A549 (cell line): ENCODE results near the gene SNRPA1. TPM values are rescaled to one million over a fixed set of nuclear protein-coding genes. Genes with fewer than 3 reads are reported as not detected.

Source experiments
- ATAC-seq, 2 experiments: fragments of 200-7000 bp in 1 of 2; fragments of >200 bp in 1 of 2; cut with Nextera tagmentation in 1 of 2; cut with Tn5 transposase in 1 of 2; 3 replicates each; pipeline versions ENCODE4 v1.8.0 to v1.9.1; 2018 to 2020; ENCODE audit warnings: mild to moderate bottlenecking in 1 of 2, moderate library complexity in 1 of 2
- CTCF ChIA-PET: fragments of 300-600 bp; sonication (Branson Sonifier 250); formaldehyde crosslinking; extraction: SDS; loops from one replicate; lab custom pipeline; 2021; ENCODE audit warnings: antibody characterized with exemption, inconsistent platforms; lab: Yijun Ruan, JAX
- POLR2A ChIA-PET: fragments of 350-600 bp; formaldehyde crosslinking; extraction: SDS; loops from one replicate; lab custom pipeline; 2021; ENCODE audit warnings: antibody characterized with exemption, inconsistent platforms; lab: Yijun Ruan, JAX
- DNase-seq, 2 experiments: peaks; one replicate each; pipeline versions ENCODE4 v3.0.0 to v3.0.0-alpha.2; 2011 to 2016; ENCODE audit warnings: low read depth in 1 of 2, low spot score in 1 of 2
- FAIRE-seq: peaks from 2 replicates; lab custom pipeline; 2011; peaks lifted over from hg19 to GRCh38; lab: Jason Lieb, UNC
- H3K27ac ChIP-seq, 2 experiments: fragments of >200 bp; sonication (Bioruptor Twin); formaldehyde crosslinking; 3 replicates each; pipeline ENCODE4 v1.5.1; 2016 to 2017
- H3K4me1 ChIP-seq: fragments of >200 bp; sonication (Bioruptor Twin); formaldehyde crosslinking; 3 replicates; pipeline ENCODE4 v1.6.1; 2016
- H3K4me2 ChIP-seq: fragments of >200 bp; sonication (Bioruptor Twin); formaldehyde crosslinking; 3 replicates; pipeline ENCODE4 v1.6.1; 2016
- H3K4me3 ChIP-seq: fragments of >200 bp; sonication (Bioruptor Twin); formaldehyde crosslinking; 3 replicates; pipeline ENCODE4 v1.5.1; 2016
- H3K9me3 ChIP-seq: fragments of >200 bp; sonication (Bioruptor Twin); formaldehyde crosslinking; 3 replicates; pipeline ENCODE4 v1.6.1; 2016
- ATOH8 ChIP-seq: fragments of 250-450 bp; sonication (Bioruptor Pico); IDR thresholded peaks from 2 replicates; pipeline ENCODE4 v1.5.0; 2020; ENCODE audit warnings: low read depth, mild to moderate bottlenecking, moderate library complexity
- BHLHE40 ChIP-seq: IDR thresholded peaks from 2 replicates; pipeline ENCODE4 v1.6.1; 2012; ENCODE audit warnings: low read depth, low read length, inconsistent platforms
- CEBPB ChIP-seq, 2 experiments: fragments of >200 bp in 1 of 2; sonication (Bioruptor Twin) in 1 of 2; formaldehyde crosslinking in 1 of 2; IDR thresholded peaks; 2 replicates each; pipeline ENCODE4 v1.6.1; 2012 to 2016
- CHD4 ChIP-seq: fragments of 200-600 bp; sonication (generic); IDR thresholded peaks from 2 replicates; pipeline ENCODE4 v1.6.1; 2016; ENCODE audit warnings: antibody characterized with exemption, mild to moderate bottlenecking, borderline replicate concordance
- E2F6 ChIP-seq: IDR thresholded peaks from 2 replicates; pipeline ENCODE4 v1.6.1; 2012; ENCODE audit warnings: low read depth, borderline replicate concordance
- EHF ChIP-seq: fragments of 250-450 bp; sonication (Bioruptor Pico); IDR thresholded peaks from 2 replicates; pipeline ENCODE4 v1.5.0; 2020; ENCODE audit warnings: mild to moderate bottlenecking
- ESRRA ChIP-seq: fragments of 150-350 bp; IDR thresholded peaks from 2 replicates; pipeline ENCODE4 v1.6.1; 2014; ENCODE audit warnings: mild to moderate bottlenecking, low read length, borderline replicate concordance
- FOSL2 ChIP-seq, 2 experiments: fragments of 450-650 bp in 1 of 2; fragments of >200 bp in 1 of 2; sonication (Bioruptor Twin) in 1 of 2; formaldehyde crosslinking; IDR thresholded peaks; 2 replicates each; pipeline versions ENCODE4 v1.5.0 to v1.6.1; 2016 to 2020; ENCODE audit warnings: mild to moderate bottlenecking in 1 of 2, moderate library complexity in 1 of 2
- FOXS1 ChIP-seq: fragments of 250-450 bp; sonication (Bioruptor Pico); IDR thresholded peaks from 2 replicates; pipeline ENCODE4 v1.5.0; 2020; ENCODE audit warnings: mild to moderate bottlenecking, moderate library complexity
- GATA3 ChIP-seq: IDR thresholded peaks from 2 replicates; pipeline ENCODE4 v1.6.1; 2012; ENCODE audit warnings: borderline replicate concordance
- HES2 ChIP-seq: fragments of >200 bp; sonication (Bioruptor Twin); formaldehyde crosslinking; IDR thresholded peaks from 2 replicates; pipeline ENCODE4 v1.6.1; 2016
- HMGXB4 ChIP-seq: fragments of 250-450 bp; sonication (Bioruptor Pico); IDR thresholded peaks from 2 replicates; pipeline ENCODE4 v1.5.0; 2021; ENCODE audit warnings: mild to moderate bottlenecking, moderate library complexity, borderline replicate concordance
- KDM5A ChIP-seq: fragments of 200-600 bp; sonication (generic); IDR thresholded peaks from 2 replicates; pipeline ENCODE4 v1.6.1; 2016; ENCODE audit warnings: antibody characterized with exemption, mild to moderate bottlenecking
- MAFK ChIP-seq: fragments of 450-650 bp; IDR thresholded peaks from 2 replicates; pipeline ENCODE4 v1.6.1; 2014; ENCODE audit not compliant: partially characterized antibody
- MAX ChIP-seq: IDR thresholded peaks from 2 replicates; pipeline ENCODE4 v1.6.1; 2012
- NFE2L2 ChIP-seq: fragments of 150-350 bp; conservative IDR thresholded peaks from 2 replicates; pipeline ENCODE4 v1.6.1; 2014; ENCODE audit warnings: low read length
- NPAS2 ChIP-seq: fragments of 250-450 bp; sonication (Bioruptor Pico); IDR thresholded peaks from 2 replicates; pipeline ENCODE4 v1.8.0; 2022; ENCODE audit warnings: mild to moderate bottlenecking, moderate library complexity, borderline replicate concordance
- NR3C1 ChIP-seq: fragments of >200 bp; sonication (Bioruptor Twin); formaldehyde crosslinking; IDR thresholded peaks from 3 replicates; pipeline ENCODE4 v1.6.1; 2017
- PBX3 ChIP-seq: IDR thresholded peaks from 2 replicates; pipeline ENCODE4 v1.6.1; 2012
- POLR2A ChIP-seq: IDR thresholded peaks from 2 replicates; pipeline ENCODE4 v1.6.1; 2012; ENCODE audit warnings: mild to moderate bottlenecking, low read length
- POLR2AphosphoS2 ChIP-seq: conservative IDR thresholded peaks from 2 replicates; pipeline ENCODE4 v1.6.1; 2012; ENCODE audit warnings: low read length, improper control_type of control experiment, inconsistent platforms
- RFX5 ChIP-seq: fragments of 450-650 bp; IDR thresholded peaks from 2 replicates; pipeline ENCODE4 v1.7.1; 2014; ENCODE audit warnings: antibody characterized with exemption, mild to moderate bottlenecking, moderate library complexity
- RNF2 ChIP-seq: fragments of 200-600 bp; sonication (generic); IDR thresholded peaks from 2 replicates; pipeline ENCODE4 v1.6.1; 2016; ENCODE audit warnings: low read depth, mild to moderate bottlenecking, antibody characterized with exemption, moderate library complexity, borderline replicate concordance
- SMC3 ChIP-seq: fragments of >200 bp; sonication (Bioruptor Twin); formaldehyde crosslinking; IDR thresholded peaks from 3 replicates; pipeline ENCODE4 v1.6.1; 2018; ENCODE audit warnings: inconsistent platforms
- SREBF2 ChIP-seq: fragments of 450-650 bp; IDR thresholded peaks from 2 replicates; pipeline ENCODE4 v1.6.1; 2014; ENCODE audit warnings: mild to moderate bottlenecking, moderate library complexity
- TFCP2L1 ChIP-seq: fragments of 250-450 bp; sonication (Bioruptor Pico); IDR thresholded peaks from 2 replicates; pipeline ENCODE4 v1.5.0; 2021; ENCODE audit warnings: mild to moderate bottlenecking
- TP53 ChIP-seq: fragments of 250-450 bp; sonication (Bioruptor Pico); IDR thresholded peaks from 2 replicates; pipeline ENCODE4 v1.5.0; 2021; ENCODE audit warnings: mild to moderate bottlenecking, moderate library complexity
- USF2 ChIP-seq: fragments of 450-650 bp; IDR thresholded peaks from 2 replicates; pipeline ENCODE4 v1.6.1; 2014; ENCODE audit warnings: antibody characterized with exemption
- ZC3H11A ChIP-seq: fragments of 450-650 bp; IDR thresholded peaks from 2 replicates; pipeline ENCODE4 v1.6.1; 2014; ENCODE audit warnings: antibody characterized with exemption, mild to moderate bottlenecking
- ZFP36 ChIP-seq: fragments of 450-650 bp; IDR thresholded peaks from 2 replicates; pipeline ENCODE4 v1.6.1; 2014; ENCODE audit warnings: borderline replicate concordance; ENCODE audit not compliant: partially characterized antibody
- ZSCAN20 ChIP-seq: fragments of 250-450 bp; sonication (Bioruptor Pico); IDR thresholded peaks from 2 replicates; pipeline ENCODE4 v1.8.0; 2022; ENCODE audit warnings: mild to moderate bottlenecking, moderate library complexity
- WGBS: methylation state at CpG from one replicate; pipeline ENCODE4 v1.1.6; 2017; ENCODE audit errors: missing lambda C conversion rate; 5-methylcytosine and 5-hydroxymethylcytosine counted together
- polyA plus RNA-seq, 4 experiments: library from polyadenylated mRNA; depleted of rRNA in 3 of 4; stranded (reverse); fragments of >200 nt; fragmentation: RNase III in 1 of 4; extraction: RNeasy Plus Mini Kit Qiagen cat#74134 plus additional on column Dnase treatment in 1 of 4; gene quantifications; 2 replicates in 3 of 4; 3 replicates in 1 of 4; pipeline ENCODE4 v1.2.3, GENCODE V29; 2011 to 2017

The SNRPA1 gene
- polyA plus RNA-seq, 2 of the 4 experiments (the other 2 are of a cell fraction) = 140 to 177 TPM

GRCh38 chr15:101242999-101243336, 52.1 kb downstream of the SNRPA1 start:
- CTCF ChIA-PET = interaction anchor here (0.7 to 6.3 kb wide), 5 partner anchors 9 to 154 kb away, joined by 3 to 58 read pairs (median 4); partner anchors contain the start of gene CHSY1
- POLR2A ChIA-PET = no interaction called here
- no peaks in the 10 kb centered on the region for H3K9me3 ChIP-seq
- no peak for DNase-seq
- ATAC-seq = no peak
- H3K4me2 ChIP-seq = no peak overlapping the region
- WGBS = 87% methylated on average over 6 of the region's 6 CpGs
- H3K27ac ChIP-seq = no peak overlapping the region
- TF ChIP-seq FOXS1 (CRISPR knock-in tag) = no peak
- no peak for TF ChIP-seq RFX5
- TF ChIP-seq POLR2A = no peak
- TF ChIP-seq TFCP2L1 (CRISPR knock-in tag) = no peak
- TF ChIP-seq NFE2L2 = no peak
- no peak for TF ChIP-seq ZSCAN20 (CRISPR knock-in tag)
- no peak for TF ChIP-seq USF2
- no peak for TF ChIP-seq RNF2
- no peak for TF ChIP-seq CHD4
- no peak for TF ChIP-seq KDM5A
- no peak for TF ChIP-seq NR3C1
- TF ChIP-seq HES2 = no peak
- TF ChIP-seq ZC3H11A = no peak
- no peak for TF ChIP-seq SREBF2
- no peak for TF ChIP-seq SMC3
- no peak for TF ChIP-seq PBX3
- no peak for TF ChIP-seq CEBPB (IDR thresholded peaks at IDR 0.05)
- TF ChIP-seq E2F6 = no peak
- TF ChIP-seq BHLHE40 = no peak
- no peak overlapping the region for H3K4me3 ChIP-seq
- no peak for FAIRE-seq
- no peaks in the 10 kb centered on the region for H3K4me1 ChIP-seq

- Histone ChIP-seq H3K4me1 (no peaks in the 10 kb centered on the region), H3K4me2 (no peak overlapping the region), H3K27ac (no peak overlapping the region), H3K9me3 (no peaks in the 10 kb centered on the region), H3K4me3 (no peak overlapping the region)
- no peak for DNase-seq
- TF ChIP-seq GATA3 (no peak), ESRRA (no peak), MAFK (no peak), FOSL2 (IDR thresholded peaks at IDR 0.05) (no peak), FOSL2 (CRISPR knock-in tag; IDR thresholded peaks at IDR 0.05) (no peak), ATOH8 (CRISPR knock-in tag) (no peak), BHLHE40 (no peak), SREBF2 (no peak), POLR2AphosphoS2 (no peak), PBX3 (no peak), ZFP36 (no peak), MAX (no peak), TP53 (CRISPR knock-in tag) (no peak), NPAS2 (CRISPR knock-in tag) (no peak), HMGXB4 (no peak), NFE2L2 (no peak), NR3C1 (no peak), EHF (CRISPR knock-in tag) (no peak), RFX5 (no peak)
- ChIA-PET CTCF (interaction anchor here (0.7 to 6.3 kb wide), 8 partner anchors 9 to 235 kb away, joined by 3 to 58 read pairs (median 4); partner anchors contain the start of gene CHSY1), POLR2A (no interaction called here)
- peak; percentile 7 for FAIRE-seq
- 88% methylated on average over 12 of the region's 12 CpGs for WGBS
- peak in 1 of 2 experiments; percentile 30; a peak in 2 of 6 replicates for ATAC-seq
These were observed 52.7 kb downstream of the SNRPA1 start for GRCh38 chr15:101242160-101242998.
